Spleen (tissue), 7 donors: ENCODE measurements around the gene PPP1R1B.

Experiments used
- CTCF ChIP-seq, 11 experiments: fragments of 200-600 bp in 7 of 11; fragments of 450-650 bp in 4 of 11; sonication (generic) in 4 of 11; IDR thresholded peaks in 8 of 11; conservative IDR thresholded peaks in 3 of 11; 1 replicate in 7 of 11; 2 replicates in 4 of 11; pipeline versions ENCODE4 v1.4.0 to v1.8.0; 2016 to 2021; ENCODE audit warnings: antibody characterized with exemption in 11 of 11, inconsistent platforms in 4 of 11, mild to moderate bottlenecking in 1 of 11
- POLR2A ChIP-seq, 3 donors: fragments of 450-650 bp; IDR thresholded peaks; one replicate each; pipeline ENCODE4 v1.5.1; 2017; ENCODE audit warnings: antibody characterized with exemption in 3 of 3, mild to moderate bottlenecking in 1 of 3
- donor health status: DM: no; HTN: no; CAD: no; lungs with moderate emphysema.
- donor health status: DM: no; HTN: no; CAD: no.
- donor health status: DM: no; HTN: no; CAD: no.

GRCh38 chr17:39676198-39676819, 49.6 kb downstream of the PPP1R1B start:
- TF ChIP-seq CTCF (IDR thresholded peaks at IDR 0.05 in 8 of 11, conservative IDR thresholded peaks at IDR 0.05 in 3 of 11) = no peak
- TF ChIP-seq POLR2A (IDR thresholded peaks at IDR 0.05) = no peak
